GM18909 (cell line): Measurements from ENCODE around the gene FAM200B.

Source experiments
- ATAC-seq: cut with Tn5 transposase; IDR thresholded peaks from one replicate; pipeline ENCODE4 v1.9.1; 2021; ENCODE audit warnings: mild to moderate bottlenecking; ENCODE audit not compliant: unreplicated experiment, poor library complexity

Gene FAM200B

DNA sequence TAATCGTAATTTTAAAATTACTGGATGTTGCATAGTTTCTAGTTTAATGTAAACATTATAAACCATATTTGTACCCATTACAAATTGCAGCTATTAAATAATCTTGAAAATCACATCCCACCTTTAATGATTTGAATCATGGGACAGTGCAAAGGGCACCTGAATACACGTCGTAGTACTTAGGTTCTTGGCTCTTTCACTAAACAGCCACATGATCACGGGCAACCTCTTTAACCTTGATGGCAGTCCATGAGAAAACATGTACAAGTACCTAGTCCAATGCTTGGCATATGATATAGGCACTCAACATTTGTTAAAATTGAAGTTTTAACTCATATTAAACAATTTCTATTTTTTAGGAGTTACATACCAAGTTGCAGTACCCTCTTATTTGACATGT lies 14.6 kb upstream of the FAM200B start:
- no peak for ATAC-seq

DNA sequence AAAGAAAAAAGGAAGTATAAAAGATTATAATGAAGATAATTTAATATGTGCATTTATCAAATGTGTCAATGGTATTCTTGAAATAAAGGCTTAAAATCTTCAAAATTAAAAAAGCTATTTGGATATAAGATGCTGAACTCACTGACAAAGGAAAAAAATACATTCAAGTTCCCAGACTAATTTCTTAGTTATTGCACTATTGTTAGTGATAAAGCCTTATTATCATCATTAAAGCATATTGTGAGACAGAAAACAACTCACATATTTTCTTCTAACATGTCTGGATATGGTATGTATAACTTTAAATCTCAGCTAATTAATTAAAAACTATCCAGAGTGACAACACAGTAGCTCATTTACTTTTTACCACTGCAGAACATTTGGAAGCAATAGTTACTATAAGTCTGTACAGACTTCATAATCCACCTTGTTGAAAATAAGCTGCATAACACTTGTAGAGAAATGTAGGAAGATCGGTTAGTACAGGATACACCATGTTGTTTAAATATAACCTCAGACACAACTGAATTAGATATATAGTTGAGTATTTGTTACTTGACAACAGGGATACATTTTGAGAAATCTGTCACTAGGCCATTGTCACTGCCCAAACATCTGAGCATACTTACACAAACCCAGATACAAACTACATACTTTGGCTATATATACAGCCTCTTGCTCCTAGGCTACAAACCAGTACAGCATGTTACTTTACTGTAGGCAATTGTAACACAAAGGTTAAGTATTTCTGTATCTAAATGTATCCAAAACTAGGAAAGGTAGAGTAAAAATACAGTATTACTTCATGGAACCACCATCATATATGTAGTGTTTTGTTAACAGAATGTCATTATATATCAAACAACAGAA lies 12.8 kb upstream of the FAM200B start:
- no peak for ATAC-seq

DNA sequence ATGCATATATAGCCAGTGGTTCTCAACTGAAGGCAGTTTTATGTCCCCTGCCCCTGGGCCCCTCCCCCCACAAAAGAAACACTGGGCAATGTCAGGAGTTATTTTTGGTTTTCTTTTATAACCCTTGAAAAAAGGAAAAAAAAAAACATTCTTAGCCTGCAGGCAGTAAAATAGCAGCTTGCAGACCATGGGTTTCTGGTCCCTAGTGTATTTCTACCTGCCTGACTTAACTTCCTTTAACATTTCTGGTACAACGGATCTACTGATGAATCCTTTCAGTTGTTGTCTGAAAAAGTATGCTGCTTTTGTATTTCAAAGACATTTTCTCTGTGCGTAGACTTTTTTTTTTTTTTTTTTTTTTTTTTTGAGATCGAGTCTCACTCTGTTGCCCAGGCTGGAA lies 11.1 kb upstream of the FAM200B start:
- ATAC-seq, result no peak

DNA sequence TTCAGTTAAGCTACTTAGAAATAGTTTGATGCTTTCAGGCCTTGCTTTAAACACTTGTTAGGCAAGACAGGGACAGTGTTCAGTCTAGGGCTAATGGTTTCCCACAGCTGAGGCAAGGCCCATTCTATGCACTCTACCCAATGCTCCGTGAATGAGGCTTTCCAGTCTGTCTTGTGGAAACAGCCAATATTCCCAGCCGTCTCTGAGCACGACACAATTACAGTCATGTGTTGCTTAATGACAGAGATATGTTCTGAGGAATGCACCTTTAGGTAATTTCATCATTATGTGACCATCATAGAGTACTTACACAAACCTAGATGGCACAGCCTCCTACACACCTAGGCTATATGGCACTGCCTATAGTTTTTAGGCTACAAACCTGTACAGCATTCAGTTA lies 9.5 kb upstream of the FAM200B start:
- no peak for ATAC-seq

DNA sequence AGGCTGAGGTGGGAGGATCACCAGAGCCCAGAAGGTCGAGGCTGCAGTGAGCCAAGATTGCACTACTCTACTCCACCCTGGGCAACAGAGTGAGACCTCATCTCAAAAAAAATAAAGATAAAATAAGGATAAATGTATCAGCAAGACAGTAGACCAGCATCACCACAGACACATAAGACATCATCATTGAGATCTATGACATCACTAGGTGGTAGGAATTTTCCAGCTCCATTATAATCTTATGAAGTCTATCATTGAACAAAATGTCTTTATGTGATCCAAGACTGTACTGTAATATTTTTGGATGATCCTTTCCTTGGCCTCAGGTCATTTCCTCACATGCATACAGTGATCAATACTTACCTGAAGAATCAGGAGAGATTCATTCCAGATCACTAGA lies 8.3 kb upstream of the FAM200B start:
- ATAC-seq, result no peak

DNA sequence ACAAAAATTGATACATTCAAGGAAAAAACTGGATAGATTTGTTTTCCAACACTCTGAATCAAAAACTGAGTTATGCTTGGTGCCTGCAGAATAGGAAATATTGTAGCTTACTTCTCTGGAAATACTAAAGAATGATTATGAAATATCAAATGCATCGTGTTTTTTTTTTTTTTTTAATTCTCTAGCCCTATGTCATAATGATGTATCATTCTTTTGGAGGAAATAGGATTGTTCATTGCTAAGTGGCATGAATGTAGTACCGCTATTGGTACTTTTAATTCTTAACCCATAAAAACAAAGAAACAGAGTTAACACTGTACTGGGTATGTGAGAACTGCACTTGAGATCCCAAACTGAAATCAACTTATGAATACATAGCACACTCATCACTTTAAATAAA lies 7.6 kb upstream of the FAM200B start:
- no peak for ATAC-seq

DNA sequence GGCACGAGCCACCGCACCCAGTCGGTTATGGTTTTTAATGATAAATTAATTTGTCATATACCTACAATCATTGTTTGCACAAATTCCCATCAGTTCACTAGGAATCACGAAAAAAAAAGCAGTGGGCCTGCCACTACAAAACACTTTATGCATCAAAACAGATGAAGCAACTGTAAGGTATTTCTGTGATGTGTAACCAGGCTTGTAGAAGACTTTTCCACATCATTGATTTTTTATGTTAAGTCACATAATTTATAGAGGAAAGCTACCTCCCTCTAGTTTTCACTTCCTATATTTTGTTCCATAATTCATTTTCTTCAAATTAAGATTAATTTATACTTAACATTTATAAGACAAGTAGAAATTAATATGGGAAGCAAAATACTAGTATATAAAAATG lies 6.7 kb upstream of the FAM200B start:
- no peak for ATAC-seq

DNA sequence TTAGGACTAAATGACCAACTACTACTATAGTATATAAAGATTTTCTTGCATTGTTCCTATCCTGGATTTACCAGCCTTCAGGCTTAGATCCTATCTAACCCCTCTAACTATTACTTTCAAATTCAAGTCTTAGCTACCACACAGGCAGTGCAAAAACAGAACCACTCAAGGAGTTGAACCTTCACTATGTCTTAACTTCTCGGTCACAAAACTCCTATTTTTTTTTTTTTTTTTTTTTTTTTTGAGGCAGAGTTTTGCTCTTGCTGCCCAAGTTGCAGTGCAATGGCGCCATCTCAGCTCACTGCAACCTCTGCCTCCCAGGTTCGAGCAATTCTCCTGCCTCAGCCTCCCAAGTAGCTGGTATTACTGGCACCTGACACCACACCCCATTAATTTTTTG lies 6.3 kb upstream of the FAM200B start:
- no peak for ATAC-seq

DNA sequence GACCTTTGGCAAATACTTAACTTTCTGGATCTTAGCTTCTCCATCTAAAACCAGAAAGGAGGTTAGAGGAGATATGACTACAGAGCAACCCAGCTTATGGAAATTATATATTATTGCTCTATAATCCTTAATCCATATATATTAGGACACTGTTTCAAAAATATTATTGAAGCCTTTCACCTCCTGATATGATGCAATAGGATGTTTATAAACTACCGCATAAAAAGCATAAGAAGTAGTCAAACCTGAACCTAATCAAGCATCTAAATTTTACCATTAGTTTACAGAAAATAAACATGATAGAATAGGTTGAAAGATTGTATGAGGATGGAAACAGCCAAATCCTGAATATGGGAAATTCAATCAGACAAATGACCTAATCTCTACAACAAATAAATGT lies 5.6 kb upstream of the FAM200B start:
- ATAC-seq, result no peak

DNA sequence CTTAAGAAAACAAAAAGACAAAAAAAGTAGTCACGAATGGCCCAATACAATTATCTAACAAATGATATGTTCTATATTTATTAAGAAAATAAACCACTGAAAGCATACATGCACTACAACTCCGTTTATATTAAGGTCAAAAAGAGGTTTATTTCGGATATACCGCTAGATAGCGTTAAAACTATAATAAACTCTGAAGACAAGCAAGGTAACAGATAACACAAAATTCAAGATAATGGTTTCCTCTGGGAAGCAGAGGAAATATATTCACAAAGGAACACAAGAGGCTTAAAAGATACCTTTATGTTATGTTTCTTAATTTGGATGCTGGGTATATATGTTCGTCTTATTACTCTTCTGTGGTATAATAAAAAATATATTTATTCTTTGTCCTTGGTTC lies 4.7 kb upstream of the FAM200B start:
- ATAC-seq, result no peak

DNA sequence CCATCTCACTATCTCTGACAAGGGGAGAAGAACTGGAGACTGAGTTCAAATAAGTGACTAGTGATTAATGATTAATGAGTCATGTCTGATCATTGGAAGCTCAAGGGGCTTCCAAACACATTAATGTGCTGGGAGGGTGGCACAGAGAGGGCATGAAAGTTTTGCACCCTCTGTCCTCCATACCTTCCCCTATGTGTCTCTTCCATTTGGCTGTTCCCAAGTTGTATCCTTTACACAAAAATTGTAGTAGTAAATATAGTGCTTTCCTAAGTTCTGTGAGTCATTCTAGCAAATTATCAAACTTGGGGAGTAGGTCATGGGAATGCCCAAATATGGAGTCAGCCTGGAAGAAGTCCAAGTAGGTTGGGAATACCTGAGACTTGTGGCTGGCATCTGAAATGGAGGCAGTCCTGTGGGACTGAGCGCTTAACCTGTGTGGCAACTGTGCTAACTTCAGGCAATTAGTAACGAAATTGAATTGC lies 4.1 kb upstream of the FAM200B start:
- ATAC-seq, result no peak

DNA sequence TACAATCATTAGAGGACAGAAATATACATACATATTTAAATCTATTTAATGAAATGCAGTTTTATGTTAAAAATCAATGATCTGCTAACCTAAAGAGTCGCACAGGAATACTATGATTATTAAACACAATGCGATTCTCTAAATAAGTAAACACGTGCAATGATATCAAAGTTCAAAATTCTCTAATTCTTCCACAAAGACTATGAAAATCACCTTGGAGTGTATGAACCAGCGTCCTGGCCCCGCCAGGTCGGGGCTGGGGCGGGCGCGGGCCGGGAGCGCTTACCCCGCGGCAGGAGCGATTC lies 608 bp upstream of the FAM200B start:
- no peak for ATAC-seq

DNA sequence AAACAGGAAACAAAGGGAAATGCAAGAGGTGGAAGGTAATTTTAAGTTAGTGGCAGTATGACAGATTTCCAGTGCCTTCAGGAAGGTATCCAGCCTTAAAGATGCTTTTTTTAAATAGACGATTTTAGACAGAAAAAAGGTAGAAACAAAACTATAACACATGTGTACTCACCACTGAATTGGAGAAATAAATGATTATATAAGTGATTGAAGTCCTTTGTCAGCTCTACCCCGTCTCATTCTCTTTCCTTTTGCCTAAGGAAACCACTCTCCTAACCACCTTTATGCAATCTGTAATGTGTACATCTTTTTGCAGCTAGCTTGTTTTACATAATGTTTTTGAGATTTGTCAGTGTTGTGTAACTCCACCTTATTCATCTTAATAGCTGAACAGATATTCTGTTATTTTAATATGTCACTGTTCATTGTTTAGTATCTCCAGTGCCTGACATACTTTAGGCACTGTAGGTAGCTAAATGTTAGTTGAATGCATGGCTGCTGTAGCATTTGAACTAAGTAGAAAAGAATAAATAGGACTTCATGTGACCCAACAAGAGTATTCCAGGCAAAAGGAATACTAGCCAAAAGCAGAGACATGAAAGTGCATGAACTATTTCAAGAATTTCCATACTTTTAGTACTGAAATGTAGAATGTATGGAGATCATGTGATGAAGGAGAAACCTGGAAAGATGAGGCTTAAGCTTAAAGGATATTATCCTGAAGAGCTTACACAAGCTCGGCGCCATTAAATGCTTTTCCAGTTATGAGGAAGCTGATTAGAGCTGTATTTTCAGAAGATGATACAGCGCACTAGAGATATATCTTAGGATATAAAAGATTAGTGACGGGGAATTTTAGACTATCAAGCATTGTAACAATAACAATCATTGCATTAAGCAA lies 865 bp downstream of the FAM200B start:
- peak; percentile 7 for ATAC-seq

DNA sequence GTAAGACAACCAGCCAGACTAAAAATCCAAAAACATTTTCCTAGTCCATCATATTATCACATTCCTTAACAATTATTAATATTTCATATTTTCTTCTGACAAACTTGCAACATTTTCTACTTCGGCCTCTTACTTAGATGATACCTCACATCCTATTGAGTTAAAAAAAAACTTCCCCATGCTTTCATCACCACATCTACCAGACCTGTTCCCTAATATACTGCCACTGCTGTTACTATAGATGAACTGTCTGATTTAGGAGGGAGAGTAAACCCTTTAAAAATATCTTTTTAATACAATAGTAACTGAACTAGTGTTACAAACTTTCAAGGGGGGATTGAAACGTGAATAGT lies 1.5 kb downstream of the FAM200B start:
- no peak for ATAC-seq

DNA sequence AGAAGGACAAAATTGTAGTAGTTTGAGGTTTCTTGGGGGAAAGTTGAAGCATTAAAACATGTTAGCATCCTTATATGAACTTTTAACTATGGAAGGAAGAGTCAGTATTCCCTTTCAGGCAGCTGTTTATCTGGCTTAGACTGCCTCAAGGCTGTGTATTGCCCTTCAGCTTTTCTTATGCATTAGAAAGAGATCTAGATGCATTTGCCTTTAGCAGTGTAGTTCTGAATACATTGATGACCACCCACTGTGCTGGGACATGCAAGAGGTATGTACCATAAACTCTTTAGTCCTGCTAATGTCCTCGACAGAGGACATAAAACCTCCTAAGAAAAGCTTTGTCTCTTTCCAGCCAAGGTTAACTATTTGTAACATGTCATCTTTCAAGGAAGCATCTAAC lies 2.9 kb downstream of the FAM200B start:
- no peak for ATAC-seq

DNA sequence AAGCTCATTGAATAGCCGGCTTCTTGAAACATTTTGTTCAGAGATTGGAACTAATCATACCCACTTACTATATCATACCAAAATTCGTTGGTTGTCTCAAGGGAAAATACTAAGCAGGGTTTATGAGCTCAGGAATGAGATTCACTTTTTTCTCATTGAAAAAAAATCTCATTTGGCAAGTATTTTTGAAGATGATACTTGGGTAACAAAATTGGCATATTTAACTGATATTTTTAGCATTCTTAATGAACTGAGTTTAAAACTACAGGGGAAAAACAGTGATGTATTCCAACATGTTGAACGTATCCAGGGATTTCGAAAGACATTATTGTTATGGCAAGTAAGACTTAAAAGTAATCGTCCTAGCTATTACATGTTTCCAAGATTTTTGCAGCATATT lies 6.4 kb downstream of the FAM200B start:
- ATAC-seq, result no peak

DNA sequence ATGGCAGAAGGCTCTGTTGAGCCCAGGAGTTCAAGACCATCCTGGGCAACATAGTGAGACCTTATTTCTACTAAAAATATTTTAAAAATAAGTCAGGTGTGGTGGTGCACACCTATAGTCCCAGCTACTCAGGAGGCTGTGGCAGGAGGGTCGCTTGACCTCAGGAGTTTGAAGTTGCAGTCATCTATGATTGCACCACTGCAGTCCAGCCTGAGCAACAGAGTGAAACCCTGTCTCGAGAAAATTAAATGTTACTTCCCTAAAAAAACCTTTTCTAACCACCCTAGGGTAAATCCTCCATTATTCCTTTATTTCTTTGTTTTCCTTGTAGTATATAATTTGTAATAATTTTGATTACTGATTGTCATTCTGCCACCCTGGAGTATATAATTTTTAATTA lies 7.9 kb downstream of the FAM200B start:
- no peak for ATAC-seq

DNA sequence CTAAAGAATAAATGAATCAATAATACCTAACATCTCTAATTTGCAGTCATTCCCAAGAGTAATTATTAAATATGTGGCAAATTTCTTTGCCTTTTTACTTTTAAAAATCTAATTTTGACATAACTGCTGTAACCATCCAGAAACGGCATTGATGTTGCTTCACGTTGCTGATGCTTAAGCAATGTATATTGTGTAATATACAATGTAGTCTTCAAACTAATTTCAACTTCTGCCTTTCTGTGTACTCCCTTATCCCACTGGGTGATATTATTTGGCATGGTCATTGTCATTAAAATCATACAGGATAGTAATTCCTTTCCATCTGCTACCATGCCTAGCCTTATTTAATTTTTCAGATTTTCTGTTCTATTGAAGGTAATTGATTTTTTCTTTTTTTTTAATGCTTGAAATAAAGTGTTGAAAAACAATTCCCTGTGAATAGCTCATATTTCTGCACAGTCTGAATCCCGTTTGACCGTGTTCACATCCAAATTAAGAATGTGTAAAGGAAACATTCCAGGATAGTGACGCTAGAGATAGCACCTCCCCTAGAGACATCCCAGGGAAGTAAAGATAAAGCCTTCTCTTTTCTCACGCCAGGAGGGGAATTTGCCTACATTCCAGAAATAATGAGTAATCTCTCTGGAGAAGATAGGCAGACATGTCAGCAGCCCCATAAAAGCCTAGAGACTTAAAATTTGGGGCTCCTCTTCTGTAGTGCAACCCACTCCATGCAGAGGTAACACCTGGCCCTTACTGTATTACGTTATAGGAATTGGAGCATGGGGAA lies 8.6 kb downstream of the FAM200B start:
- ATAC-seq, result no peak

DNA sequence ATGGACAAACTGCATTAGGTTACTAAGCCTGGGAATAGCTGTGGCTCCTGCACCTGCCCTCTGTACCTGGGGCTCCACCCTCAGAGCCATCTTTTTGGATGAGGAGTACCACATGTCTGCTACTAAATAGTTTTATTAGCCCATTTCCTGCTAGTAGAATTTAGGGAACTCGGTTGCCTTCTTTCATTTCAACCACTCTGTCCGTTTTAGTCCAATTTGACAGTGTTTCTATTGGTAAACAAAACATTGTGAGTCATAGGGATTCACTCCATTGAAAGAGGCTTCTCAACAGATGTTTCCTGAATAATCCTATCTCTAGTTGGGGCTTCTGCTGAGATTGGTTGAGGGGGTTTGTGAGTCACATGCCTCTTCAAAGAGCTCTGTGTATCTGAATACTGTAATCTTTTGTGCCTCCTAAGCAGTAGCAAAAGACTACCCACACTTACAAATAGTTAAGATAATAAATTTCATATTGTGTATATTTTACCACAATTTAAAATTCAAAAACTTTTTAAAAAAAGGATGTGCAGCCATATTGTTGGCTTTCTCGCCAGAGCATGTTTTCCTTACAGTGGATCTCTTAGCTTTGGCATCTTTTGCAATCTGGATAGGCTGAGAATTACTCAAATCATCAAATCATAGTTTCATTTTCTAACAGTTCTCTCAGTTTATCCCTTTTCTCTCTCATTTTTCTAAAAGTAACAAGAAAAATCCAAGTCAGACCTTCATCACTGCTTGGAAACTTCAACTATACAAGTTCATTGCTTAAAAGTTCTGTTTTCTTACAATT lies 9.9 kb downstream of the FAM200B start:
- ATAC-seq, result no peak

DNA sequence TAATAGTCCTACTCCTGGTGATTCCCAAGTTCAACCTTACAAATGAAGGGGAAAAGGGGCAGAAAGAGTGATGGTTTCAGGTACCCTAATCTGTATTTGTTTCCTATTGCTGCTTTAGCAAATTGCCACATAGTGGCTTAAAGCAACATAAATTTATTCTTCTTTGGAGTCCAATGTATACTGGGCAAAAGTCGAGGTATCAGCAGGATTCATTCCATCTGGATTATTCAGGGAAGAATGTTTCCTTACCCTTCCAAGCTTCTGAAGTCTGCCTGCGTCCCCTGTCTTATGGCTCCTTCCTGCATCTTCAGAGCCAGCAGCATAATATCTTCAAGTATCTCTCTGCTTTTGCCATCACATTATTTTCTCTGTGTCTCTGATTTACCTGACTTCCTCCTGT lies 11.0 kb downstream of the FAM200B start:
- ATAC-seq, result no peak
